Stimulated activated CD4-positive, alpha-beta T cell treated with anti-CD3 and anti-CD28 coated beads, Interleukin-4, amount 100 ng/mL, for 48 hours (primary cell): ENCODE results near the gene OSBPL2.

Experiments
- DNase-seq, 2 donors: peaks; one replicate each; pipeline ENCODE4 v3.0.0-alpha.2; 2020; ENCODE audit warnings: low read depth in 2 of 2

Gene OSBPL2

DNA sequence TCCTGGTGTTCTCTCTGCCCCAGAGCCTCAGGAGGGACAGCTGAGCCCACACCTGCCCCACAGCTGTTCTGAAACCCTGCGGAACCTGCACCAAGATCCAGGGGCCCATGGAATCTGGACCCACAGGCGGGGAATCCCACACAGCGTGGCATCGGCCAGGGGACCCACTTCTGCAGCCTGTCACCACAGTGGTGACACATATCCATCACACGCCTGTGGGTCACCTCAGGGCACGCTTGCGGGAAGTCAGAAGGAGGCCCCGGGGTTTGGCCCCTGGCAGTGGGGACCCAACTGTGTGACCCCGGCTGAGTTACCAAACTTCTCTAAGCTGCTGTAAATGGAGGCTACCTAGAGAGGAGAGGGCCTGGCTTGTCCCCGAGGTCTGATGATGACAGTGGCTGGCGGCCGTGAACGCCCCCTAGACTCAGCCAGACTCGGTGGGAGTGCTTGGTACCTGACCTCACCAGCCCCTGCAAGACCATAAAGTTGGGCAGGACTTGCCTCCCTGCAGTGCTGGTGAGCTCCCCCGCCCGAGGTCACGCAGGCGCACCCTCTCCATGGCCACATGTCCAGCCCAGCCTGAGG is 16.0 kb upstream of the OSBPL2 start:
- no peak for DNase-seq

DNA sequence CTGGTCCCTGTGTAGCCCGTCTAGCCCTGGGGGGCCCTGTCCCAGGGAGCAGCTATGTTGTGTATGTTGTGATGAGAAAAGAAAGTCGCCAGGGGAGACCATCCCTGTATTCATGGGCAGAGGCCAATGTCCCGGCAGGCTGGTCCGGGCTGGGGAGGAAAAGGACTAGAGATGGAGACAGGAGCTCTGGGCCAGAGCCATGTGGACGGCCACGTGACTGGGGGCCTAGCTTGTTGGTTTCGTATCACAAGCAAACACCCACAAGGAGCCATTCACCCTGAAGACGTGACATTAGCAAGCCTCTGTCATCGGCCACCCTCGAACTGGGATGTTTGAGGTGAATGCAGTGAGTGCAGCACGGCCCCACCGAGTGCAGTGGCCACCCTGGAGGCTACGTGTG is 15.3 kb upstream of the OSBPL2 start:
- no peak for DNase-seq

DNA sequence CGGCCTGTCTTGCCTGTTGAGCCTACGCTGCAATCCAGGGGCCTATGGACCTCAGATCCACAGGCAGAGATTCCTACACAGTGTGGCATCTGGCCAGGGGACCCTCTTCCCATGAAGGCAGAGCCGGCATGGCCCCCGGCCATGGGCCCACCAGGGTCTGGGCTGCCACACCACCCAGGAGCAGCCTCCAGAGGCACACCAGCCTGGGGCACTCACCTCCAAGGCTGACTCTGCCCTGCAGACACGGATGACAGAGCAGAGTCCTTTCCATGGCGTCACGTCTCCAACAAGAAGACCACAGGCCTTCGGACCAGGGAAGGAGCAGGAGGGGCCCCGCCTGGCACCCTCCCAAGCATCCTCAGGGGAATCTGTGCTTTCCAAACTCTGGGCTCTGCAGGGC is 14.8 kb upstream of the OSBPL2 start:
- DNase-seq, result no peak

DNA sequence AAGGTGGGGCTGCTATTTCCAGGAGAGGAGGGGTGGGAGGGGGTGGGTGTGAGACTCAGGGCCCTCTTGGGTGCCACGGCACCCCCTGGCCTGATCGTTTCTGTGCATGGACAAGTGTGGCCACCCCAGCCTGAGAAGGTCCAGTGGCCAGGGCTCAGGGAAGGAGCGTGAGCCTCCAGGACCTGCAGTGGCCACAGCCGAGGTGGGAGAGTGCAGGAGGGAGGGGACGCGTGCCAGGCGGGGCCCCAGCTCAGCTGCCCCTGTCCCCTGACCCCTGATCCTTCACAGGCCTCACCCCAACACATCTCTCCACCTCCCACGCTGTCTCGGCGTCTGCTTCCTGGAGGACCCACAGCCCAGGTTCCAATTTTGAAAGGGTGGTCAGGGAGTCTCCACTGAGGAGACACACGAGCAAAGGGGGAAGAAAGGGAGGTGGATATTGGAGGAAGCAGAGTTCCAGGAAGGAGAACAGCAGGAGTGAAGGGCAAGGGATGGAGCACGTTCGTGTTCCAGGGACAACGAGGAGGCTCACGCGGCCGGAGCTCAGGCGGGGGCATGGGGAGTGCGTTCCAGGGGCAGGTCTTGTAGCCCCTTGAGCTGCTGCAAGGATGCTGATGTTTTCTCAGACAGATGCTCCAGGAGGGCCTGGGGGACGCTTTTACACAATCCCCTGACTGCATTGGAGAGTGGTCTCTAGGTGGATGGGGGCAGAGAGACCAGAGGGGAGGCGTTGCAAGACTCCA is 14.0 kb upstream of the OSBPL2 start:
- no peak for DNase-seq

DNA sequence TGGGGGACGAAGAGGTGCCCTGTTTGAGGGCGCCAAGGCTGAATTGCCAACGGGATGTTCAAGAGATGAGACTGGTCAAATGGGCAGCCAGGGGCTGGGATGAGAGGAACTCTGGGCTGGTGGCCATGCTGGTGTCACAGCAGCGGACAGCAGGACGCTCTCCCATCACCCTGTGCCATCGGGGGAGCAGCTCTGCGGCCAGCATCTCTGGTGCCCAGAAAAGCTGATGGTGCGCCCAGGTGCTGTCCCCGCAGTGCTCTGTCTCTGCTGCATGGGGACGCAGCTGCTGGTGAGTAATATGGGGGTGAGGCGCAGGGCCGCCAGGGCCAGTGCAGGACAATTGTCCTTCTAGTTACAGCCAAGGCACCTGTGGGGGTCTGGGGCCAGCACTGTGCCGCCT is 13.3 kb upstream of the OSBPL2 start:
- no peak for DNase-seq

DNA sequence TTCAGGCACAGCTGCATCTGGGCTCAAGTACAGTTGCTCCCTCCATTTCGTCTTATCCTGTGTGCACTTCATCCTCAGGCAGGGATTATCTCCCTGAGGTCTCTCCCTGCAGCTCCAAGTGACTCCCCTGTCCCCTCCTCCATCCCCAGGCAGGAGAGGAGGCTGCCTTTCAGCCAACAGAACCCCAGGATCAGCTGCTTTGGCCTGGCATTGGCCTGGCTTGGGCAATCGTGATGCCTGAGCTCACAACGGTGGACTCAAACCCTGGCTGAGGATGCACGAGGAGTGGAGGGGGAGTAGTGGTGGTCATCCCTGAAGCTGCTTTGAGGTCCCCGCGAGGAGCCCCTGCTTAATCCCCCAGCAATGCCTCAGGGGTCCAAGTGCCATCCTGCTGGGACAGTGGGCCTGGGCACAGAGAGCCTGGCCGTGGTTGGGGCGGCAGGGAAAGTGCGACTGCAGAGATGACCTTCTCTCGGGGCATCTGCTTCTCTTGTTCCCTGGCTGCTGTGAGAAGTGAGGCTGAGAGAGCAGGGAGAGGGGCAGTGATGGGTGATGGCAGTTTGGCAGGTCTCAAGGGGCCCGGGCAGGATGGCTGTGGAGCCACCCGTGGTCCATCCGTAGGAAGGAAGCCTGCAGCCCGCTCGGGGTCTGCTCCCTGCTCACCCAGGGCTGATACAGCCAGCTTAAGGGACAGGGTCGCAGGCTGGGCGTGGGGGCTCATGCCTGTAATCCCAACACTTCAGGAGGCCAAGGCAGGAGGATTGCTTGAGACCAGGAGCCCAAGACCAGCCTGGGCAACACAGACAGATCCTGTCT is 12.3 kb upstream of the OSBPL2 start:
- DNase-seq, result no peak

DNA sequence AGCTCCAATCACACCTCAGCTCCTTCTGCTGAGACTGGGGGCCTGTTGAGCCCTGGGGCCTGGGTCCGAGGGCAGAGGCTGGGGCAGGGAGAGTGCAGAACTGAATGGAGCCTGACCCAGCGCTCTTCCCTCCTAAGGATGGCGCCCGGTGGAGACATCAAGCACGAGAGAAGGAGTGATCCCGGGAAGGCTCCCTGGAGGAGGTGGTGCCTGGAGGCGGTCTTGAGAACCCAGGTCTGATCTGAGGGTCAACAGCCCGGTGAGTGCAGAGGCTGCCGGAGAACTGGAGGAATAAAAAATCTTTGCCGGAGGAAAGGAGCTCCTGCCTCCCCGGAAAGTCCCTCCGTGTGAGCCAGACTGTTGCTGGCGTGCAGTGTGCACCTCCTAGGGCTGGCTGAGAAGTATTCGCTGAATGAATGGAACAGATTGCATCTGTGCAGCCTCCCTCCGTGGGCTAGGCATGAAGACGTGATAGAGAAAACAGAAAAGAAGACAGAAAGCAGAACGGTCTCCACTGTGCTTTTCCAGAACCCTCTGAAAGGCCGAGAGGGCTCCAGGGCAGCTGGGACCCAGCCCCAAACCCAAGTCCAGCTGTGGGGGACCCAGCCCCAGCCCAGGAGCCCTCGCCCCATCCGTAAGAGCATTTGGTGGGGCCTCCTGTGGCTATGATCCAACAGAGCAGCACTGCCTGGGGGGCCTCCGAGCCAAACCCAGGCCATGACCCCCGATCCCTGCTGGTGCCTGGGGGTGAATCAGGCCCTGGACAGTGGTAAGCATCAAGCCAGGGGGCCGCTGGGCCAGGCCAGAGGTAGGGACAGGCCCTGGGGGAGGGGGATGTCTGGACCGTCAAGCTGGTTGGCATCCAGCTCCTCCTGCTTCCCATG is 11.4 kb upstream of the OSBPL2 start:
- no peak for DNase-seq

DNA sequence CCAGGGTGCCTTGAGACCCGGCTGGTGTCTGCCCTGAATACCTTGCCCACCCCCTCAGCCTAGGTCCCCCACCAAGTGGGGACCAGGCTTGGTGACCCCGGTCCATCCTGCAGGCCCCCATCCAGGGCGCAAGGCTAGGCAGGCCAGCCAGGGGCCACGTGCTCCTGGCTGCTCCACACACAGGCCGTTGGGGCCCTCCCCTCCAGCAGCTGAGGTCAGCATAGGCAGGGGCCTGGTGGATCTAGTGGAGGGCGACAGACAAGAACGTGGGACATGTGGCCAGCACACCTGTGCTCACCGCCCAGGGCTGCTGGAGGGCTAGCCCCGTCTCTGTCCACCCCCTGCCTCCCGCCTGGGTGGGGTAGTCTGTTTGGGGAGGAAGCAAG is 10.7 kb upstream of the OSBPL2 start:
- no peak for DNase-seq

DNA sequence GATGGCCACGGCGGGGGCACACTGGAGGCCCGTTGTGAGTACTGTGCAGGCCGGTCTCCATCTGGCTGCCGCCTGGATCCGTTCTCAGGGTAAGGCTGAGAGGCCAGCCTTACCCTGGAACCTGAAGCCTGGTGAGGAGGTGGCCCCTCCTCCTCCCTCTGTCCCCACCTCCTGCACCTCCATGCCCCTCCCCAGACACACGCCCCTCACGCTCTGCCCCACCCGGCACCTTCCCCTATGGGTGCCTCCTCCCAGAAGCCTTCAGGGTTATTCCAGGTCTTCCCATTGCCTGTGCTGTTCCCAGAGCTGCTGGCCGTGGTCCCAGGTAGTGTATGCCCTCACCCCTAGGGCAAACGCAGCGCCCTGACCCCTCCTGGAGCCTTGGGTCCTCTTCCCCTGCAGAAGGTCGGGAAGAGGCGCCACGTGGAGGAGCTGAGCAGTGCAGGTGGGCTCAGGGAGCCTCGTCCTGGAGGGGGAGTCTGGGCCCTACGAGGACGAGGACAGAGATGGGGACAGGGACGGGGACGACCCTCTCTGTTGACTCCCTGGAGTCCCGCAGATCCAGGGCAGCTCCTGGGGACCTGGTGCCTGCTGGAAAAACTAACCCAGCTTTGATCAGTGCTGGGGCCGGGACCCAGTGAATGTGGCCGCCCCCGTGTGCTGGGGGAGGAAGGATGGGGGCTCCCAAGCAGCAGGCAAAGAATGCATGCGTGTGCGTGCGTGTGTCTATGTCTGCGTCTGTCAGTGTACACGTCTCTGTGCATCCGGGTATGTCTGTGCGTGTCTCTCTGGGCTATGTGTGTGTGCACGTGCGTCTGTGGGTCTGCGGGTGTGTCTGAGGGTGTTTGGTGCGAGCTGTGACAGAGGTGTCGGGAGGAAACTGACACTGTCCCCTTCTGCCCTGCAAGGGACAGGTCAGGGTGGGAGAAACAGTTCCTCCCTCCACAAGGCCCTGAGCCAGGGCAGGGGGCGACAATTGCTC is 10.1 kb upstream of the OSBPL2 start:
- no peak for DNase-seq

DNA sequence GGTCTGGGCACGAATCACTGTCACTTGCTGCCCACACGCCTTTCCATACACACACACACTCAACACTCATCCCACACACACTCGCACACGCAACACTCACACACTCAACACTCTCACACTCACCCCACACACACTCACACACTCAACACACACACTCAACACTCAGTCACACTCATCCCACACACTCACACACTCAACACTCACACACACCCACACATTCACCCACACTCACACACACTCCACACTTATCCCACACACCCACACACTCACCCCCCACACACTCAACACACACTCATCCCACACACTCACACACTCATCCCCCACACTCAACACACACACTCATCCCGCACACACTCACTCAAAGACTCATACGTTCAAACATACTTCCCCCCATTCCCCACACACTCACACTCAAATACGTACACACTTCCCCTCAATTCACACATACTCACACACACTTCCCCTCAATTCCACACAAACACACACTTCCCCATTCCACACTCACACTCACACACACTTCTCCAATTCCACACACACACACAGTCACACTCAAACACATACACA is 9.3 kb upstream of the OSBPL2 start:
- no peak for DNase-seq

DNA sequence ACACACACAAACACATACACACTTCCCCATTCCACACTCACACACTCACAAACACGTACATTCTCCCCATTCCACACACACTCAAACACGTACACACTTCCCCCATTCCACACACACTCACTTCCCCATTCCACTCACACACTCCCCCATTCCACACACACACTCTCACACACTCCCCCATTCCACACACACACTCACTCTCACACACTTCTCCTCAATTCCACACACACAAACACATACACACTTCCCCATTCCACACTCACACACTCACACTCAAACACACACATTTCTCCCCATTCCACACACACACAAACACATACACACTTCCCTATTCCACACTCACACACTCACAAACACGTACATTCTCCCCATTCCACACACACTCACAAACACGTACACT is 8.7 kb upstream of the OSBPL2 start:
- no peak for DNase-seq

DNA sequence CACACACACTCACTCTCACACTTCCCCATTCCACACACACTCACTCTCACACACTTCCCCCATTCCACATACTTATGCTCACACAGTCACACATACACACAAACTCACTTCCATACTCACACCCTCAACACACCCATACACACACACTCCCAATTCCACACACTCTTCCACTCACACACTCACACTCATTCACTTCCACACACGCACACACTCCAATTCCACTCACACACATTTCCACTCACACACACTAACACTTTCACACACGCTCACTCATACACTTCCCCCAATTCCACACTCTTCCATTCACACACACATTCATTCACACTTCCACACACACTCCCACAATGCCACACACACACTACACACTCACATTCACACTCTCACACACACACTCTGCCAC is 8.0 kb upstream of the OSBPL2 start:
- DNase-seq, result no peak

DNA sequence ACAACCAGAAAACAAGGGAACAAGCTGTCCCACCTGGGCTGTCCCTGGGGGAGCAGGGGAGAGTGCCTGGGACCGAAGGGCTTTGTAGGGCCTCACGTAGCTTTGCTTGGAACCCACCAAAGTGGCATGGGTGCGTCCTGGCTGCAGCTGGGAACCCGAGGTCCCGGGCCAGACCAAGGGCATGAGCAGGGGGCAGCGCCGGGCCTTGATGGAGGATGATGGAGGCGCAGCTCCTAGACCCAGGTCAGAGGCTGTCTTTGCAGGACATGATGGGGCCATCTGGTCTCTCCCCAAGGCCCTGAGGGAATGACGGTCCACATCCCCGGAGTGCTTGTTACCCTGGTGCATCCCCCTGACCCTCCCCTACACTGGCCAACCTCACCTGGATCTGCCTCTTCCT is 7.6 kb upstream of the OSBPL2 start:
- no peak for DNase-seq

DNA sequence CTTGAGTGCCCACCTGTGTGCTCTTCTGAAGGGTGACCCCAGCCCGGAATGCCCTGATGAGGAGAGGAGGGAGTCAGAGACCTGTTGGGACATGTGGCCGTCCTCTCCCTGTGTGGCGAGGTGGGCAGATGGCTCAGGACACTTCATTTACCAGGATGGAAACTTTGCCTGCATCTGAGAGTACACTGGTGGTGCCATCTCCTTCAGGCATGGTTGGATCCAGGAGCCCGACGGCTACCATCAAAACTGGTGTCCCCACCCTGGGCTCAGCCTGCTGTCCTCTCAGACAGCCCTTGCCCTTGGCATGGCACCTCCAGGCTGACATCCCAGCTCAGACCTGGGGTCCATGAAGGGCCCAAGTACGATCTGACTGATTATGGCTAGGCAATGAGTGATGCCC is 7.0 kb upstream of the OSBPL2 start:
- no peak for DNase-seq

DNA sequence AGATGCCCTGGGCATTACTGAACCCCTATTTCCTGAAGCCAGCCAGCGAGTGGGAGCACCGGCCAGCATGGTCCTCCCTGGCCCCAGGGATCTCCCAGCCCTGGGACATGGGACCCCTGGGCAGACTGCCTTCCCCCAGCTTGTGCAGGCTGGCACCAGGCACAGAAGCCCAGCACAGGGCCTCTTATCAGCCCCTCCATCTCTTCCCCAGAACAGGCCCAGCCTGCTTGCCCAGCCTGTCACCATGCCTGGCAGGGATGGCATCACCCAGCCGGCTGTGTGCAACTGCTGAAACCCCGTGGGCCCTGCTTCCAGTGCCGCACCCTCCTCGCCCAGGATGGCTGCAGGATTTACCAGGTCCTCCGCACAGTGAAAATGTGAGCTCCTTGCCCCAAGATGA is 6.1 kb upstream of the OSBPL2 start:
- DNase-seq, result no peak

DNA sequence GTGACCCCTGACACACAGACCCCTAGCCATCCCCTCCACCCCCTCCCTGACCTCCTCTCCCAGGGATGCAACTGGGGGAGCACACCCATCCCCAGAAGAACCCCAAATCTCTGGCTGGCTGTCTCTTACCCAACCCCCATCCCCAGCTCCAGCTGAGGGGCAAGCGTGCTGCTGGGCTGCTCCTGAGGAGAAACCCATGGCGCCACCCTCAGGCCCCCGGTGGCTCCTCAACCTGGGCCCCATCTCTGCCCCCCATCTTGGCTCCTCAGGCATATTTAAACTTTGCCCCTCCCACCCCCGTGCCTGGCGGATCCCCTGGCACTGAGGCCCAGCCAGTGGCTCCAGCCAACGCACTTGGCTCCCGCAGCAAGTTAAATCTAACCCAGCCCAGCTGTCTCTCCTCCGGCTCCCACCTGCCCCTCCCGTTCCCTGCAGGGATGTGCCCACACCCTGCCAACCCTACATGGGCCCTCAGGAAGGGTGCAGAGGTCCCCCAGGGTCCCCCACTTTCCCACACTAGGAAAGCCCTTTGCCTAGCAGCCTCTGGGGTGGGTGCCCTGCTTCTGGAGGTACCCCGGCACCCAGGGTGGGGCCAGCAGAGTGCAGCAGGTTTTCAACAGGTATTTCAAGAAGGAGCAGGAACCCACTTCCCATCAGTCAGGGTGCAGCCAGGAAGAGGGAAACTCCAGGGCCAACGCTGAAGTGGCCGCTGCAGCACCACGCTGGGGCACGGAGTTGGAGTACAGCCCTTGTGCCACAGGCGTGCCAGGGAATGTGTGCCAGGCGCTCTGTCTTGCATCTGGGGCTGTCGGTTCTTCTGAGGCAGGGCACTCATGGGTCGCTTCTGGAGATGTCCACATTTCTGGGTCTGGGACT is 5.3 kb upstream of the OSBPL2 start:
- no peak for DNase-seq

DNA sequence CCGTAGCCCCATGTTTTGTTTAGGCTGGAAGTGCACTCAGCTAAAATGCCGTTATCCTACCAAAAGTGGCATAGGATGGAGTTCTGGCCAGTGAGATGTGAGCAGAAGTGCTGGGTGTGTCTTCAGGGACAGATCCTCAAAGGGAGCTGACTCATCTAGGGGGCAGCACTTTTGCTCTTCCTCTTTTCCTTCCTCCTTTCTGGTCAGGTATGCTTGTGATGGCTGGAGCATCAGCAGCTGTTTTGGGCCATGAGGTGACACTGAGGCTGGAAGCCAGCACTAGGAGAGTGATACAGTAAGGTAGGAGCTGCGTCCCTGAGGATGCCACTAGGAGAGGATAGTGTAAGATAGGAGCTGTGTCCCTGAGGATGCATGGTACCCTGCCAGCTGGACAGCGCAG is 4.6 kb upstream of the OSBPL2 start:
- DNase-seq, result no peak

DNA sequence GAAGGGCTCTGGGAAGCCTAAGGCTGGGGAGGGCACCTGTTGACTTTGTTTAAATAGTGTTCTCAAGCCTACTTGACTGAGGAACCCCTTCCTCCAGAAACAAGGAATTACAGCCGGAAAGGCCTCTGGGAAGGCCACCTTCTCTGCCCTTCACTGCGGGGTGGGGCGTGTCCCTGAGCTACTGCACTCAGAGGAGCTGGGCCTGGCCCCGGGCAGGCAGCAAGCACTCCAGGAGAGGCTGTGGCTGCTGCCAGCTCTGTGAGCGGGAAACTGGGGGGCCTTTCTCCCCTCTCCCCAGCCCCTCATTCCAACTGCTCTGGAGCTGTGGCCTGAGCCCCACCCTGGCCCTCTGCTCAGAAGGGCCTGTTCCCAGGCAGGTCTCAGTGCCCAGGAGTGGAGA is 4.0 kb upstream of the OSBPL2 start:
- no peak for DNase-seq

DNA sequence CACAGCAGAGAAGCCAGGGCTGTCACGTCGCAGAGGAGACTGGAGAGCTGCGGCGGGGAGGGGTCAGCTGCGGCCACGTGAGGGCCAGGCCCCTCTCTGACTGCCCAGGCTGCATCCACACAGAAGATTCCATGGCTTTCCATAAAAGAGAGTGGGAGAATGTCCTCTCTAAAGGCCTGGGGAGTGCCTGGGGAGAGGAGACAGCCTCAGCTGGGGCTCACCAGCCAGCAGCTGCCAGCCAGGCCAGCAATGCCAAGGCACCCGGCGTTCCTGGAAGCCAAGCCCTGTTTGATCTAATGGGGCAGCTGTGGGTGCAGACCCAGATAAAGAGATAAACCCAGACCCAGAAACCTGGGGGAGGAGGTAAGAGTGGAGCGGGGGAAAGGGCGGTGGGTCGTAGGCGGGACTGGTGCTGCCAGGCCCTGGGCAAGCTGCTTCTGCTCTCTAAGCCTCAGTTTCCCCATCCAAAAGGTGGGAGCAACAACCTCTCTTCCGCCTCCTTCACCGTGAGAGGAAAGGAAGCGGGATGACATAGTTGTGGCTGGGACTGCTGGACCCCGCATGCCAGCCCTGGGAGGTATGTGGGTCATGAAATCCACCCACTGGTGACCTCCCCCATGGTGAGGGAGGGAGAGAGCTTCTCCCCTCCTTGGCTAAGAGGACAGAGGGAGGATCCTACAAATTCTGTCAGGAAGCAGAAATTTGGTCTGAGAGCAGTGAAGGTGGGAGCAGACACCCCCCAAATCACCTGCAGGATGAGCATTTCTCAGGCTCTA is 3.1 kb upstream of the OSBPL2 start:
- no peak for DNase-seq
